Naive B cell (primary cell): Measurements from ENCODE around the gene WDR33. TPM values are rescaled to one million over a fixed set of nuclear protein-coding genes. Genes with fewer than 3 reads are reported as not detected.

Source experiments
- ATAC-seq, 2 donors: fragments of 150-1000 bp; cut with Tn5 transposase; 2 replicates each; pipeline ENCODE4 v1.10.0; 2021; ENCODE audit warnings: low read depth in 2 of 2, mild to moderate bottlenecking in 2 of 2, moderate library complexity in 2 of 2
- DNase-seq: peaks from one replicate; pipeline ENCODE4 v3.0.0; 2022
- H3K27ac Mint-ChIP-seq, 6 donors: one replicate each; pipeline ENCODE4 v1.8.0; 2020 to 2022; ENCODE audit warnings: mild to moderate bottlenecking in 6 of 6, mixed read lengths in 6 of 6, moderate library complexity in 5 of 6, inconsistent platforms in 2 of 6
- H3K27me3 Mint-ChIP-seq, 3 donors: one replicate each; pipeline ENCODE4 v1.8.0; 2021 to 2022; ENCODE audit warnings: mixed read lengths in 3 of 3, mild to moderate bottlenecking in 1 of 3
- H3K36me3 Mint-ChIP-seq, 2 donors: one replicate each; pipeline ENCODE4 v1.8.0; 2020 to 2022; ENCODE audit warnings: mixed read lengths in 2 of 2, inconsistent platforms in 1 of 2, mild to moderate bottlenecking in 1 of 2
- H3K4me1 Mint-ChIP-seq, 3 donors: one replicate each; pipeline ENCODE4 v1.8.0; 2020 to 2022; ENCODE audit warnings: mixed read lengths in 3 of 3, inconsistent platforms in 1 of 3, mild to moderate bottlenecking in 1 of 3, moderate library complexity in 1 of 3
- H3K4me3 Mint-ChIP-seq, 8 donors: one replicate each; pipeline ENCODE4 v1.8.0; 2020 to 2022; ENCODE audit warnings: mild to moderate bottlenecking in 8 of 8, mixed read lengths in 8 of 8, moderate library complexity in 8 of 8, inconsistent platforms in 2 of 8
- H3K9me3 Mint-ChIP-seq, 7 donors: one replicate each; pipeline ENCODE4 v1.8.0; 2020 to 2022; ENCODE audit warnings: mixed read lengths in 7 of 7, mild to moderate bottlenecking in 5 of 7, inconsistent platforms in 2 of 7, moderate library complexity in 1 of 7
- polyA plus RNA-seq, 6 donors: library from polyadenylated mRNA; unstranded; fragments of 300-500 nt; fragmentation: Illumina TruSeq; gene quantifications; one replicate each; pipeline ENCODE4 v1.2.3, GENCODE V29; 2021; ENCODE audit warnings: low read depth in 6 of 6

Gene WDR33
- polyA plus RNA-seq, 6 donors from 2014 or later, result 20.5 to 50.4 (median 37.3) TPM

DNA sequence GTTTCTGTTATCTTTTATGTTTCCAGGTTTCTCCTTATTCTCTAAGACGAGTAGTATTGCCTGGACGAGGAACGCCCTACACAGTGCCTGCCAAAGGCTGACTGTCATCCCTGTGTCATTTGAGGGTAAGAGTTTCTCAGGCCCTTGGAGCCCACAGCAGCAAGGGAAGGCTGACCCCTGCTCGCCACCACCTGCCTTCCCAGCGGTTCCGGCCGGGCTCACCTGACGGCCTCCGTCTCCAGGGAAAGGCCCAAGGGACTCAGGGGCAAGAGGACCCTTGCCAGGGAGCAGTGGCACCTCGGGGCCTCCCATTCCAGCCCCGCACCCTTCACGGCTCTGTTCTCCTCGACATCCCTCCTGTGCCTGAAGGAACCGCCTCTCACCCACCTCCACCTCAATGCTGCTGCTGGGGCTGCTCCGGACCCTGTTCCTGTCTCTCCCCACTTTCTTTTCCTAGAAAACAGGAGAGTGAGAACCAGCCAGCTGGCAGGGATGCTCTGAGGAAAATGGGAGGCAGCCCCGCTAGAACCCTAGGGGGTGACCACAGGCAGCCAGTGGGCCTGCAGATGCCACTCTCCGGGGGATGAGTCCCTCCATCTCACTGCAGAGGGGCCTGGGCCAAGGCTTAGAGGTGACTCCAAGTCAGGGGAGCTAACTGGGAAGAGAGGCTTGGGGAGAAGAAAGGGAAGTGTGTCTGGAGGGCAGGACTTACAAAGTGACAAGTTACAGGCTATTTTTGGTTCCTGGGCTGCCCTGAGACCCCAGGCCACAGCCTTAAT, 137.5 kb downstream of the WDR33 start:
- H3K36me3 Mint-ChIP-seq, result no peaks in the 10 kb centered on the region
- DNase-seq (no peak), ATAC-seq (no peak)
- peak overlapping the region; percentile 70 to 89 (median 84) for H3K4me3 Mint-ChIP-seq
- peaks cover 0 to 2% (median 0%) of the 10 kb centered on the region in 7 donors for H3K9me3 Mint-ChIP-seq
- peaks cover 10 to 24% (median 12%) of the 10 kb centered on the region in 3 donors for H3K4me1 Mint-ChIP-seq
- peaks cover 35 to 69% (median 52%) of the 10 kb centered on the region in 3 donors for H3K27me3 Mint-ChIP-seq
- peak overlapping the region in 1 of 6 donors; percentile 42 for H3K27ac Mint-ChIP-seq

DNA sequence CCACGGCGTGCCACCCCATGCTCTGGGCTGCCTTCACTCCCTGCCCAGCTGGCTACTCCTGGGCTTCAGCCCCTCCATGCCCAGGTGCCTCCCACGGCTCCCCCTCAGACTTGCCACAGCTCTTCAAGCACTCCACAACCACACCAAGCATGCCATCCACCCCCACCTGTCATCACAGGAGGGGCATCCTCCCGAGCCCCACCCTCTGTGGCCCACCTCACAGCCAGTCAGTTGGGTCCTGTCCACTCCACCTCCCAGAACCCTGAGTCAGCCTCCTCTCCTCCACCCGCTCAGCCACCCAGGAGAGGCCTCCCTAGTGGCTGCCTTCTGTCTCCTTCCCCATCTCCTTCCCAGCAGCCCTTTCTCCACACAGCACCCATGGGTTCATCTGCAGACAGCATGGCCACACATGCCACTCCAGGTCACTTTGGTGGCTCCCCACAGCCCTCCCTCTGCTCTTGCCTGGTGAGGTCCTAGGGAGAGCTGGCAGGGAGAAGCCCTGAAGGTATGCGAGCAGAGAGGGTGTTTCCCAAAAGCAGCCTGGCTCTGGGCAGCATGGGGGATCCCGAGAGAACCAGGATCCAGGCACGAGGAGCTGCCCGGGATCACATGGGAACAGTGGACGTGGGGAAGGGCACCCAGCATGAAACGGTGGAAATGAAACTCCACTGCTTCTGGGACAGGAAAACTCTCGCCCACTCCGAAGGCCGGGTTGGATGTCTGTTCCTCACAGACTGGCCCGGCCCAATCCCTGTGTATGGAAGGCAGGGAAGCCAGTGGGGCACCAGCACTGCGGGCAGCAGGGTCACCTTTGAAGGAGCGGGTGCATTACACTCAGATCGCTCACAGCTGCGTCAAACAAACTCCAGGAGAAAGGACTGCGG, 138.4 kb downstream of the WDR33 start:
- Mint-ChIP-seq H3K4me3 (peak overlapping the region in 4 of 8 donors; percentile 36 to 69 (median 59)), H3K36me3 (no peaks in the 10 kb centered on the region), H3K4me1 (peaks cover 4 to 17% (median 12%) of the 10 kb centered on the region in 3 donors), H3K9me3 (peaks cover 0 to 2% (median 0%) of the 10 kb centered on the region in 7 donors), H3K27ac (no peak overlapping the region), H3K27me3 (peaks cover 30 to 61% (median 44%) of the 10 kb centered on the region in 3 donors)
- no peak for ATAC-seq
- no peak for DNase-seq

DNA sequence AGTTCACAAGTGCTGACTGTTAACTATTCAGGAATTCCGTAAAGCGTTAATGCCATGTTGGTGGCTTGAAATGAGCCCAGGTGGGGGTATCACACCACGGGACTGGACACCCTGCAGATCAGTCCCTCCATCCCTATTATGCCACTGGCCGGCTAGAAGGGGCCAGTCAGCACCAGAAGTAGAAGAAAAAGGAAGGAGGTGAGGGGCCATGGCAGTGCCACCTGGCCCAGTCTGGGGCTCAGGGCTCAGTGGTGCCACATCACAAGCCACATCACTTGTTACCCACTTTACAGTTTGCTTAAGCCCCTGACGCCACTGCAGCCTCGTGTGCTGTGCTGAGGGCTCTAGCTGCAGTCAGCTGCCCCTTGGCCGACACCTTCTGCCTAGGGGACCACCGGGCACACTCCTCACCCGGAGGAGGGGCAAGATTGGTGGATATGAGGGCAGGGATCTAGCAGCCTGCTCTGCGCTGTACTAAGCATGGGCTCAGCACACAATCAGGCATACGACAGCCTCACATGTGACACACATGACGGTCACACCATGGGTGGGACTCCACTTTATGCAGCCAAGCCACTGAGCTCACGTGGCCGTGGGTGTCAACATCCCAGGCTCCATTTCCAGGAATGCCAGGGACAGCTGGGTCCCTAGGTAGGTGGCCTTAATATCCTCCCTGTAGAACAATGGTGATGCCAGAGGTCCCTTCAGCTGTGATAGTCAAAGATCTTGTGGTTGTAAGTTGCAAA, 139.2 kb downstream of the WDR33 start:
- peaks cover 0 to 2% (median 0%) of the 10 kb centered on the region in 7 donors for H3K9me3 Mint-ChIP-seq

DNA sequence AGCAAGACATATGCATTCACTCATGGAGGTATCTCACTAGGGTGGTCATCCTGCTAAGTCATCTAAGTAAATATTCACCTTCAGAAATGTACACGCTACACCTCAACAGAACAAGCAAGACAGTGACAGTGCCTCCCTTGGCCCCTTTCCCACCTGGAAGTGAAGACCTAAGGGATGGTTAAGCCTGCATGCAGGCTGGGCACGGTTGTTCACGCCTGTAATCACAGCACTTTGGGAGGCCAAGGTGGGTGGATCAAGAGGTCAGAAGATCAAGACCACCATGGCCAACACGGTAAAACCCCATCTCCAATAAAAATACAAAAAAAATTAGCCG, 140.0 kb downstream of the WDR33 start:
- Mint-ChIP-seq H3K4me3 (peak overlapping the region in 1 of 8 donors; percentile 19), H3K9me3 (peaks cover 0 to 2% (median 0%) of the 10 kb centered on the region in 7 donors), H3K36me3 (no peaks in the 10 kb centered on the region), H3K27ac (no peak overlapping the region), H3K4me1 (peaks cover 4 to 15% (median 10%) of the 10 kb centered on the region in 3 donors), H3K27me3 (peaks cover 38 to 55% (median 43%) of the 10 kb centered on the region in 3 donors)
- DNase-seq, result no peak
- no peak for ATAC-seq

More for the DNA sequence above, 139.2 kb downstream of the WDR33 start:
- Mint-ChIP-seq H3K4me1 (peaks cover 4 to 17% (median 12%) of the 10 kb centered on the region in 3 donors), H3K27ac (no peak overlapping the region), H3K4me3 (peak overlapping the region in 1 of 8 donors; percentile 35), H3K27me3 (peaks cover 35 to 57% (median 38%) of the 10 kb centered on the region in 3 donors), H3K36me3 (no peaks in the 10 kb centered on the region)
- ATAC-seq (no peak), DNase-seq (no peak)

DNA sequence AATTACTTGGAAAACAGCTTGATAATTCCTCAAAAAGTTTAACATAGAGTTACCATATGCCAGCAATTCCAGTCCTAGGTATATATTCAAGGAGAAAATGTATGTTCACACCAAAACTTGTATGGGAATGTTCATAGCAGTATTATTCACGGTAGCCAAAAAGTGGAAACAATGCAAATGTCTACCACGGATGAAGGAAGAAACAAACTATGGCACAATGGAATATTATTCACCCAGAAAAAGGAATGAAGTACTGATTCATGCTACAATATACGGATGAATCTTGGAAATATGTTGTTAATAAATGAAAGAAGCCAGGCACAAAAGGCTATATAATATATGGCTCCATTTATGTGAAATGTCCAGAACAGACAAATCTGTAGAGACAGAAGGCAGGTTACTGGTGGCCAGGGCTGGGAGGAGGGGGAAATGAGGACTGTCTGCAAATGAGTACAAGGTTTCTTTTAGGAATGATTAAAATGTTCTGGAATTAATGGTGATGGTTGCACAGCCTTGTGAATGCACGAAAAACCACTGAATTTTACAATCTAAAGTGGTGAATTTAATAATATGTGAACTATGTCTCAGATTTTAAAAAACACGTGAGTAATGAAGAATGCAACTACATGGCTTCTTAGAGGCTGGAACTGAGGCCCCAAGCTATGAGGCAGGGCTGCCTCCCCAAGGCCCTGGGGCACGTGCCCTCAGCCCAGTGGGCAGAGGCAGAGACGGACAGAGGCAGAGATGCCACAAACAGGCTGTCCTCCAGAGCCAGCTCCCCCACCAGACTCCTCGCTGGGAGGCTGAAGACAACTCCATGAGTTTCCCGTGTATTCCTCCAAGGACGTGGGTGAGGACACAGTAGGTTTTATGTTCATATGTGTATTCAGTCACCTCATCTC, 140.7 kb downstream of the WDR33 start:
- Mint-ChIP-seq H3K27me3 (peaks cover 40 to 55% (median 49%) of the 10 kb centered on the region in 3 donors), H3K27ac (no peak overlapping the region), H3K36me3 (no peaks in the 10 kb centered on the region), H3K9me3 (peaks cover 0 to 2% (median 0%) of the 10 kb centered on the region in 7 donors), H3K4me1 (peaks cover 4 to 11% (median 6%) of the 10 kb centered on the region in 3 donors), H3K4me3 (no peak overlapping the region)
- ATAC-seq (no peak), DNase-seq (no peak)

DNA sequence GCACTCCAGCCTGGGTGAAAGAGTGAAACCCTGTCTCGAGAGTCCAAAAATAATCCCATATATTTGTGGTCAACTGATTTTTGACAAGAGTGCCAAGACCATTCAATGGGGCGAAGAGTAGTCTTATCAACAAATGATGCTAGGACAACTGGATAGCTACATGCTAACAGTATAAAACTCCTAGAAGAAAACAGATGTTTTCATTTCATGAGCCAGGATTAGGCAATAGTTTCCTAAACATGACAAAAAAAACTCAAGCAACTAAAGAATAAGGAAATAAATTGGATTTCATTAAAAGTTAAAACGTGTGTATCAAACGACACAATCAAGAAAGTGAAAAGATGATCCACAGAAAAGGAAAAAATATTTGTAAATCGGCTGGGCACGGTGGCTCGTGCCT, 141.9 kb downstream of the WDR33 start:
- Mint-ChIP-seq H3K4me3 (no peak overlapping the region), H3K27me3 (peaks cover 45 to 60% (median 45%) of the 10 kb centered on the region in 3 donors), H3K36me3 (no peaks in the 10 kb centered on the region), H3K9me3 (peaks cover 0 to 2% (median 0%) of the 10 kb centered on the region in 7 donors), H3K27ac (no peak overlapping the region), H3K4me1 (peaks cover 0 to 5% (median 2%) of the 10 kb centered on the region in 3 donors)
- DNase-seq (no peak), ATAC-seq (no peak)

DNA sequence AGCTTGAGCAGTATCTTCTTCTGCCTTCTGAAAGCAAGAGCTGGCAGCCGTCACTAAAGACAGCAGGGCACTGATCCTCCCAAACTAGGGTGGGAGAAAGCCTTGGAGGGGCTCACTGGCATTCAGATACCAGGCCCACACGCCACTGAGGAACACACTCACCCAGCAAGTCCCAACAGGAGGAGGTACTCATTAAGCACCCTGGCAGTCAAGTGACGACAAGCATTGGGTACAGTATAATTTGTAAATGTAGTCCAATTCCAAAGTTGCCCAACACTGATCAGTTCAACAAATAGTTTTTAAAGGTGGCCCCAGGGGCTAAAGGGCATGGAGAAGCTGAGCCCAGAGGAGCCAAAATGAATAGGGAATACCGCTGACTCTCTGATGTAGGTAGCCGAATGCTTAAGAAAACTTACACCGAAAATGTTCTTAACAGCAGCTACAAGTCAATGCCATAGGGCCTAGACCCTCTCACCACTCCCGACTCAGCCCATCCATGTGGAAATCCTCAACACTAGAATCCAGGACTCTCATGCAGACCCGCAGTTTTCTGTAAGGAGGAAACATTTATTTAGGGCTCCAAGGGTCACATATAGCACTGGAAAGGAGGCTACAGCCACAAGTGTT, 145.6 kb downstream of the WDR33 start:
- Mint-ChIP-seq H3K27ac (no peak overlapping the region), H3K4me3 (no peak overlapping the region), H3K4me1 (peaks cover 5 to 6% (median 6%) of the 10 kb centered on the region in 3 donors), H3K9me3 (peaks cover 0 to 1% (median 0%) of the 10 kb centered on the region in 7 donors), H3K27me3 (peaks cover 35 to 50% (median 46%) of the 10 kb centered on the region in 3 donors), H3K36me3 (peaks cover 0 to 7% of the 10 kb centered on the region in 2 donors)
- ATAC-seq, result no peak
- no peak for DNase-seq

DNA sequence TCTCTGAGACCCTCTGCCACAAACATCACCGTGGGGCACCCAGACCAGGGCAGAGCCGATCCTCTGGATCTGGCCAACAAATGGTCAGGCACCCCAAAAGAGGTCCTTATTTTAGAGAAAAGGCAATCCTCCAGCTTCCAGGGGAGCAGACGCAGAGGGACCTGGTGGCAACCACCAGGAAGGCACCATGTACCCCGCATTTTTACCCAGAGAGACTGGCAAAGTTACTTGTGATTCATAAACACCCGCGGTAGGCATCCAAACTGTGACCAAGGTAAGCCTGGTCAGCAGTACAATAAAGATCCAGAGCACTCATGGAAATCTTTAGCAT, 146.1 kb downstream of the WDR33 start:
- H3K4me1 Mint-ChIP-seq, result peaks cover 6 to 8% (median 7%) of the 10 kb centered on the region in 3 donors
- peaks cover 0 to 7% of the 10 kb centered on the region in 2 donors for H3K36me3 Mint-ChIP-seq
- peaks cover 35 to 49% (median 46%) of the 10 kb centered on the region in 3 donors for H3K27me3 Mint-ChIP-seq
- peaks cover 0 to 5% (median 0%) of the 10 kb centered on the region in 7 donors for H3K9me3 Mint-ChIP-seq
- no peak for DNase-seq
- no peak overlapping the region for H3K27ac Mint-ChIP-seq
- no peak for ATAC-seq
- peak overlapping the region in 2 of 8 donors; percentile 12 to 61 for H3K4me3 Mint-ChIP-seq

DNA sequence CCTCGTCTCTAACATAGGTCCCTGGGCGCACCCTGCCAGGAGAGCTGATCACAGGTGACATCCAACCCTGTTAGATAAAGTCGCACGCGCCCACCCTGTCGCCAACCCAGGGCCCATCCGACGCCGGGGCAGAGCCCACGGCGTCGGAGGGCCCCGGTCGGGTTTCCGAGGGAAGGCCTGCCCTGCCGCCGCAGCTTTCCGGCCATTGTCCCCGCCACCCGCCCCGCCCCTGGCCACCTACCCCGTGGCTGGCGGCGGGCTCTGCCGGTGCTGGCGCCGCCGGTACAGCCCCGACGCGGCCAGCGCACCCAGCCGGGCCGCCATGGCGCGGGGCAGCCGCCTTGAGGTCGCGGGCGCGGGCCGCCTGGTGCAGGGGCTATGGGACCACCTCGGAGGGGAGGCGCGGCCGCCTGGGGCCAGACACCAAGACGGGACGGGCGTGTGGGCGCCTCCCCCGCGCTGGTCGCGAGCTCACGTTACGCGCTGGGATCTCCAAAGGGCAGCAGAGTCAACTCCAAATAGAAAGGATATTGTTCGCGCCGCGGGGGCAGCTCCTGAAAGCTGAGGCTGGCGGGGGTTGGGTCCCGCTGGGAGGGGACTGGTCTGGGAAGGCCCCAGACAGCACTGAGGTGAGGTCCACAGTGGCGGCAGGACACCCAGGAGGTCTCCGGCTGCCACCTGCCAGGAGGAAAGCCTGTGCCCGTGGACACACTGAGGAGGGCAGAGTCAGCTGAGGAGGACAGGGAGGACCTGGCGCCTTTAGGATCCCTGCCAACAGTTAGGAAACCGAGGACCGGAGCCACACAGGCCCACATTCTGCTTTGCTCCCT, 146.7 kb downstream of the WDR33 start:
- H3K27ac Mint-ChIP-seq, result peak overlapping the region in 1 of 6 donors; percentile 53
- H3K9me3 Mint-ChIP-seq, result peaks cover 0 to 6% (median 0%) of the 10 kb centered on the region in 7 donors
- peaks cover 6 to 11% (median 9%) of the 10 kb centered on the region in 3 donors for H3K4me1 Mint-ChIP-seq
- ATAC-seq (peak; percentile 27 to 52), DNase-seq (no peak)
- peaks cover 0 to 7% of the 10 kb centered on the region in 2 donors for H3K36me3 Mint-ChIP-seq
- peak overlapping the region in 6 of 8 donors; percentile 20 to 51 (median 38) for H3K4me3 Mint-ChIP-seq
- H3K27me3 Mint-ChIP-seq, result peaks cover 35 to 49% (median 46%) of the 10 kb centered on the region in 3 donors

DNA sequence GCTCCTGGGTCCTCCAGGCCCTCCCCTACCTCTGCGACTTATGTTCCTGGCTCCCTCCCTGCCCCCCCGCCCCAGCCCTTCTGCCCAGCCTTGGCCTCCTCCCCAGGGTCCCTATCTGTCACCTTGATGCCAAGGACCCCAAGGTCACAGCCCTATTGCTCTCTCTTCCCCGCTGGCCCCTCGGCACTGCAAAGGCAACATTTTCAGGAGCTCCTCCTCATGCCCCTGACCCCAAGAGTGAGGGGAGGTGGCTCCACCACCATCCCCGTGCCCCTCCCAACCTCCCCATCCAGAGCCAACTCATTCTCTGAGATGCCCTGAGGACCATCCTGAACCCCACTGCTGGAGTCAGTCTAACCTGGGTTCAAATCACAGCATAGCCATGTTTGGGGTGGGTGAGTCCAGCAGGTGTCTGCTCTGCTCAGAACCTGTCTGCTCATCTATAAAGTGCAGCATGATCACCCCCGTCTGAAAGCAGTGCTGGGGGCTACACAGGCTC, 147.4 kb downstream of the WDR33 start:
- Mint-ChIP-seq H3K27ac (peak overlapping the region in 1 of 6 donors; percentile 53), H3K4me3 (peak overlapping the region in 5 of 8 donors; percentile 20 to 63 (median 48)), H3K4me1 (peaks cover 6 to 16% (median 9%) of the 10 kb centered on the region in 3 donors), H3K27me3 (peaks cover 31 to 53% (median 46%) of the 10 kb centered on the region in 3 donors), H3K9me3 (peaks cover 0 to 6% (median 0%) of the 10 kb centered on the region in 7 donors), H3K36me3 (peaks cover 0 to 7% of the 10 kb centered on the region in 2 donors)
- no peak for DNase-seq
- peak in 1 of 2 donors; percentile 16 for ATAC-seq
